AG09309 (cell line): ENCODE measurements around the gene MRPS14.
"Not testable (repeated sequence)": the region's sequence is repeated elsewhere in the genome, so short reads cannot be mapped to it uniquely, and the experiment has no call there.

Experiments
- DNase-seq: peaks from one replicate; pipeline ENCODE4 v3.0.0-alpha.2; 2010; ENCODE audit warnings: low read depth
- H3K4me3 ChIP-seq: 2 replicates; pipeline ENCODE4 v1.5.1; 2011; ENCODE audit warnings: mild to moderate bottlenecking, low read depth, low read length, moderate library complexity; ENCODE audit not compliant: control insufficient read depth
- CTCF ChIP-seq: IDR thresholded peaks from 2 replicates; pipeline ENCODE4 v1.5.1; 2011; ENCODE audit warnings: mild to moderate bottlenecking, low read depth, low read length, inconsistent platforms; ENCODE audit not compliant: insufficient read depth, control insufficient read depth; ENCODE audit errors: missing control alignments

Gene MRPS14

GRCh38 chr1:175033953-175034352 is 10.7 kb upstream of the MRPS14 start:
- no peak for TF ChIP-seq CTCF
- no peak overlapping the region for H3K4me3 ChIP-seq
- no peak for DNase-seq

GRCh38 chr1:175024773-175025172 is 1.5 kb upstream of the MRPS14 start:
- TF ChIP-seq CTCF: no peak
- DNase-seq: no peak
- H3K4me3 ChIP-seq: no peak overlapping the region

GRCh38 chr1:175023922-175024242 is 657 bp upstream of the MRPS14 start:
- peak overlapping the region; percentile 95; the same call in 1 of the 2 replicates for H3K4me3 ChIP-seq
- DNase-seq: not testable (repeated sequence)

- no peak for TF ChIP-seq CTCF
- H3K4me3 ChIP-seq: no peak overlapping the region
- DNase-seq: no peak
Measured at GRCh38 chr1:175019524-175019923, 3.7 kb downstream of the MRPS14 start.

GRCh38 chr1:175015243-175015642 is 8.0 kb downstream of the MRPS14 start:
- no peak for TF ChIP-seq CTCF

GRCh38 chr1:175013445-175013844 is 9.8 kb downstream of the MRPS14 start:
- no peak for TF ChIP-seq CTCF
- H3K4me3 ChIP-seq: no peak overlapping the region
- no peak for DNase-seq

More at GRCh38 chr1:175015243-175015642, 8.0 kb downstream of the MRPS14 start:
- DNase-seq: peak; percentile 37
- H3K4me3 ChIP-seq: no peak overlapping the region

GRCh38 chr1:175009532-175009931 is 13.7 kb downstream of the MRPS14 start:
- no peak overlapping the region for H3K4me3 ChIP-seq
- no peak for TF ChIP-seq CTCF
- DNase-seq: no peak
